NOMO-1 (cell line): ENCODE results near the gene PKD1L1.
"Not testable (repeated sequence)": the region's sequence is repeated elsewhere in the genome, so short reads cannot be mapped to it uniquely, and the experiment has no call there.

Source experiments
- DNase-seq, 2 experiments: peaks; one replicate each; lab custom pipeline; 2025; ENCODE audit not compliant: unreplicated experiment in 2 of 2; lab: John Stamatoyannopoulos, UW

Gene PKD1L1

GRCh38 chr7:47776335-47776734 lies 171.9 kb downstream of the PKD1L1 start:
- DNase-seq = no peak

- no peak for DNase-seq
Observed at GRCh38 chr7:47775238-47775637, 173.0 kb downstream of the PKD1L1 start.

DNA sequence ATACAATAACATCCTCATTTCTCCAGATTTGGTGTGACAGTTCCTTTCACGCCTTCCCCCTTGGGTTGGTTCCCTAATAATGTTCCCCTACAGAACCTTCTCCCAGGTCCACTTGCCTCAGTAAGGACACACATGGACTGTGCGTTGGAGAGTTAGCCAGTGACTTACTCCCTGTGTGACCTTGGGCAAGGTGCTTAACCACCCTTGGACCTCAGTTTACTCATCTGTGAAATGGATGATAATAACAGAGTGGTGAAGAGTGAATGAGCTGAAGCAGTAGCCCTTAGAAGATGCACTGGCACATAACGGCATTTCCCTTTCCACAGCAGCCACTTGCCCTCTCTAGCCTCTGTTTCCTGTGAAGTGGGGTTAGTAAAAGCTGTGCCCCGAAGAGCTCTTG lies 175.8 kb downstream of the PKD1L1 start:
- DNase-seq = no peak

- no peak for DNase-seq
Observed at GRCh38 chr7:47771990-47772360, 176.3 kb downstream of the PKD1L1 start.

DNA sequence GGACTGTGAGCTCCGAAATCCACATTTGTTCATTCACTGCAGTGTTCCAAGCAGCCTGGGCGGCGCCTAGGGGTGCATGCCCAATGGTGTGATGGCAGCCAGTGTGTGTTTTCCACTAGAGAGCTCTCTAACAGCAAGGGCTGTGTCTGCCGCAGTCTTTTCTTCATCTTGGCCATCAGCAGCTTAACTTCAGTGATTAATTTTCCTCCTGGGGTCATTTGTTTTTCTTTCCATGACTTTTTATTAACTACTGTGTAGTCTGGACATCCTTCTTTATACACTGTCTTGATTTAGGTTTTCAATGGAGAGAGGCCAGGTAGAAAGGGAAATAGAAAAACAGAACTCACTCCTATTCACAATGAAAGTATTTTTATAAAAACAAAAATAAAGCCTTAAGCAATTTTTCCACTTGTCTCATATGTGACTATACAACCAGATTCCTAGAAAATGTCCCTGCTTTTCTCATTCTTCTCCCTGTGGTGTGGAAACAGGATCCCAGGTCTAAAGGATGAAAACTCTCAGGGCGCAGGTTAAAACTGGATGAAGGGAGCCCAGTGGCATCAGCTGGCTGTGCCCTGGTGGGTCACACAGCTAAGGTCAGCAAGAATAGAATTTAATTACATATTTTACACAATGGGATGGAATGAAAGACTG lies 176.8 kb downstream of the PKD1L1 start:
- no peak for DNase-seq

- DNase-seq = no peak
Observed at GRCh38 chr7:47766126-47766525, 182.1 kb downstream of the PKD1L1 start.

DNA sequence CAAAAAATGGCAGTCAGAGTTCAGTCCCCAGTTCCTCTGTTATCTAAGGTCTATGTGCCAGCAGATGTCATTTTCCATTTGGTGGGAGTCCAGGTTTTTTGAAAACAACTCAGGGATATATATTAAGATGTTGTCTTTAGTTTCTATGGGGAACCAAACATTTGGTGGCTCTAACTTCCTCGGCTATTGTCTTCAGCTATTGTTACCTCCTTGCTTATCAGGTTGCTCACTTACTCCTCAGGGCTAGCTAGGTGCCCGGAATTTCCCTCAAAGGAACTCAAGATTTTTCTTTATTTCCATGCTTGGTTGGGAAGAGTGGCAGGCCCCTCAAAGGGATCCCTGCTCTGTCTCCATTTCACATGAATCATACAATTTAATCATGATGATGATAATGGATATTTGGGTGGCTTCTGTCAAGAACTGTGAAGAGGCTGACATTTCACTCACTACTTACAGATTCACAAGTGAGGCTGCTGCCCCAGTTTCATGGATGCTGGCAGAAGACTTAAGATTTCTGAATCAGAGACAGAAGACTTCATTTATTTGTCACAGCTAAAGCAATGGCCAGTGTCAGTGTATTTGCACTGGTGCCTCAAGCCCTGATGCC lies 182.8 kb downstream of the PKD1L1 start:
- no peak for DNase-seq

- no peak for DNase-seq
Observed at GRCh38 chr7:47764746-47765145, 183.5 kb downstream of the PKD1L1 start.

DNA sequence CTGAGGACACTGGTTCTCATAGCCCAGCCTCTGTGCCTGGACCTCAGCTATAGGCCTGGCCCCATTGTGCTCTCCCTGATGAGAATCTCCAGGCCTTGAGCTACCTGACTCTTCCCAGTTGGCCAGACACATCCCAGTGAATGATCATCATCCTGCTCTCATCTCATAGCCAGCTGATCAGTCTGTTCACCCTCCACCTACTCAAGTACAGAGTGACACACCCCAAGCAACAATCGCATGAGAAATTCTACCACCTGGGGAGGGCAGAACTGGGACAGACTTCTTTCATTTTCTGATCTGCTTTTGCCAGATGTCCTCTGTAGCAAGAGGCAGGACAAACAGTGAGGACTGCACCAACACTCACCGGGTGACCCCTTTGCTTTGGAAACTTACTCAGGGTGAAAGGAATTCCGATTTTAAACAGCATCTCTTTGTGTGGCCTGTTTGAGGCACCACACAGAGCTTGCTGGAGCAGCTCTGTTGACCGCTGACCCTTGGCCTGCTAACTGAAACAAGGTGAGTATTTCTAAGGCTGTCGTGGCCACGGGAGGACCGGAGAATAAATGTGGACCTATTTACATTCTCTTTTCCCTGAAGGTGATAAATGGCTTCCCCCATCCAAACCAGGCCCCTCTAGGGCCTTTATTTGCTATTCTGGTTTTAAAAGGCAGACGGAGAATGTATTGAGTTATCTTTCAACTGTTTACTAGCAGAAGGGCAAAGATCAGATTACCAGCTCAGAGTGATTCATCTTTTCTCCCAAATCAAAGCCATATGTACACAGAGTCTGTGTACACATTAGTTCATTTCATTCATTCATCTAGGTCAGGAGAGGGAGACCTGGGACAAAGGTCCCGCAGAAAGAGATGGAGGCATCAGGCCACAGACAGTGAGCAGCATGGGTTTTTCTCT lies 184.9 kb downstream of the PKD1L1 start:
- DNase-seq = no peak

GRCh38 chr7:47762746-47763062 lies 185.6 kb downstream of the PKD1L1 start:
- DNase-seq = no peak

DNA sequence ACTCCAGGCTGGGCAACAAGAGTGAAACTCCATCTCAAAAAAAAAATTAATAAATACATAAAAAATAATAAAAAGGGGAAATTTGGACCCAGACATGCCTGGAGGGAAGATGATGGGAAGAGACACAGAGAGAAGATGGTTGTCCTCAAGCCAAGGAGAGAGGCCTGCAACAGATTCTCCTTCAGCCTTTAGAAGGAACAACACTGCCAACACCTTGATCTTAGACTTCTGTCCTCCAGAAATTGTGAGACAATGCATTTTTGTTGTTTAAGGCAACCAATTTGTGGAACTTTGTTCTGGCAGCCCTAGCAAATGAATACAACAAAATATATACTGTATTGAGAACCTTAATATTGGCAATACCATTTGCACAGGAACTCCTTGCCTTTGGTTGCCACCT lies 186.1 kb downstream of the PKD1L1 start:
- DNase-seq = no peak

DNA sequence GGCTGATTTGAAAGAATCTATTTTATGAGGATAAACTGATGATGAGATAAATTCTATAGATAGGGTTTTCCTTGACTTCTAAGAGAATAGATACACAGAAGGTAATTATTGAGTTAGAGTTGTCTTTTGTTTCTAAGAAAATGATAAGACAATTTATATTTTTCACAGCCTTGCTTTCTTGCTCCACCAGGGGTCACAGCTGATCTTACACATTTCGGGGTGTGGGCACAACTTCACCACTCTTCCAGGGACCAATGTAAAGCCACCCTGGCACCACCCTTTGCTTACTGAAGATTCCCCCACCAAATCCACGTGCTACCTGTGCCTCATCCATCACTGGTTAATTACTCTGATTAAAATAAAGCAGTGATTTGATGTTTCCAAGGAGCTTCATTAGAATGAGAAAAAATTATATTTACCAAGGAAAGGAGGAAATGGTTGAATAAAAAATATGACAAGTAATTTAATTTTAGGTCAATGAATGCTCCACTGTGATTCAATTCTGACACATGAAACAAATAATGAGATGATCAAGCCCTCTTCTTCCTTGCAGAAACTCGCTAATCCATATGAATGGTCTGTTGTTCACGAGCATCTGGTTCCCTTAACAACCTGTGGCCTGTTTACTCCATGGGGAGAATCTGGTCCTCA lies 189.1 kb downstream of the PKD1L1 start:
- no peak for DNase-seq

DNA sequence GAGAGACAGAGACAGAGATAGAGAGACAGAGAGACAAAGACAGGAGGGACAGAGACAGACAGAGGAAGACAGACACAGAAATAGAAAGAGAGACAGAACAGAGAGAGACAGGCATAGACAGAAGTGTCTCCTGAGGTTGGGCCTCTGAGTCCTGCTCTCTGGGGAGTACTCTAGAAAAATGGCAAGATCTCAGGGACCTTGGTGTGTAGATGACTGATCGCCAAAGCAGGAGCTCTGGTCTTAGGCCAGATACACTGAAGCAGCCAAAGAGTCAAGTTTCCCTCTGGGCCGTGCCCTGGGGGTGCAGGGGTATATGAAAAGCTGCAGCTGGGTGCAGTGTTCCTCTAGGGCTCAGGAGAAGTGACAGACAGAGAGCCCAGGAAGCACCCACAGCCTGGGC lies 189.7 kb downstream of the PKD1L1 start:
- DNase-seq = no peak

GRCh38 chr7:47757921-47758411 lies 190.3 kb downstream of the PKD1L1 start:
- no peak for DNase-seq

DNA sequence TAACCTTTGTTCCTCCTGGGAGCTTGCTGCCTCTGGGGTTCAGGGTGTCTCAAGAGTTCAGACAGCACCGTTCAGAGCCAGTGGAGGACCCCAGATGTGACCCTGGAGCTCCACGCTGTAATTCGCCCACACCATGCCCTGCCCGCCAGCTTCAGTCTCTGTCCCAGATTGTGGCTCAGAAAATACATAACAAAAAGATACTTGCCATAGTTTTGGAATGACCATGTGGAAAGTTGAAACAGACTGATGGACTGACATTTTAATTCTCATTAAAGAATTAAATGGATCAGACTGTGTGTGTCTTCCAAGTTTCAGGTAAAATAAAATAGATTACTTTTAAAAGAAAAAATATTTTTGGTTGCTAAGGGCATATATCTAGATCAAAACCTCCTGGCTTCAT lies 191.6 kb downstream of the PKD1L1 start:
- DNase-seq = no peak

DNA sequence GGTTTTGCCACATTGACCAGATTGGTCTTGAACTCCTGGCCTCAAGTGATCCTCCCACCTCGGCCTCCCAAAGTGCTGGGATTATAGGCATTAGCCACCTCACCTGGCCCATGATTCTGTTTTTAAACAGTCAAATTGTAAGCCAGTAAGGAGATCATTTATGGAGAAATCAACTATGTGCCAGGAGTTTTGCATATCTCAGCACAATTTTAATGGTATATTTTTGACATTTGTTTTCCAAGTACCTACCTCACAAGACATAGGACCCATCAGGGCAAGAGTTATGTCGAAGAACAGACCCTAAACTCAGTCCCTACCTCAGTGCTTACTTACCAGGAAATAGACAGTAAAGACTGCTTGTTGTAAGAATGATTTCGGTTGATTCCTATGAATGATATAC lies 193.0 kb downstream of the PKD1L1 start:
- DNase-seq = no peak

DNA sequence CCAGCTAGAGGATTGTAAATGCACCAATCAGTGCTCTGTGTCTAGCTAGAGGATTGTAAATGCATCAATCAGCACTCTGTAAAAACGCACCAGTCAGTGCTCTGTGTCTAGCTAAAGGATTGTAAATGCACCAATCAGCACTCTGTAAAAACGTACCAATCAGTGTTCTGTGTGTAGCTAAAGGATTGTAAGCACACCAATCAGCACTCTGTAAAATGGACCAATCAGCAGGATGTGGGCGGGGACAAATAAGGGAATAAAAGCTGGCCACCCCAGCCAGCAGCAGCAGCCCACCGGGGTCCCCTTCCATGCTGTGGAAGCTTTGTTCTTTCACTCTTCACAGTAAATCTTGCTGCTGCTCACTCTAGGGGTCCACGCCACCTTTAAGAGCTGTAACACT lies 196.5 kb downstream of the PKD1L1 start:
- not testable (repeated sequence) for DNase-seq

- DNase-seq = no peak
Observed at GRCh38 chr7:47751043-47751442, 197.2 kb downstream of the PKD1L1 start.

DNA sequence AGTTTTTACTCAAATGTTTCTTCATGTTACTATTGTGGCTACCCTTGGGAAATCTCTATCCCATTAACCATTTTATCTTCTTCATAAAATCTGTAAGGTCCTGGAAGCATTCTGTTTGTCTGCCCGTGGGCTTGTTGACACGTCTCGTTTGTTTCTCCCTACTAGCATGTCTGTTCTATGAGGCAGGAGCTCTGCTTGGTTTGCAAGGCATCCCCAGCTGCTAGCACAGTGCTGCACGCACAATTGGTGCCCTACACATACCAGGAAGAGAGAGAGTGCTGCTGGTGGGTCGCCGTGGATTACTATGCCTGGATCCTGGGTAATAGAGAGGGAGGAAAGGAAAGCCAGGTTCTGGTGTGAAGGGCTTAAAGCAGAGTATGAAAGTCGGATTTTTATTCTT lies 200.2 kb downstream of the PKD1L1 start:
- DNase-seq = no peak

- DNase-seq = no peak
Observed at GRCh38 chr7:47747160-47747559, 201.1 kb downstream of the PKD1L1 start.

DNA sequence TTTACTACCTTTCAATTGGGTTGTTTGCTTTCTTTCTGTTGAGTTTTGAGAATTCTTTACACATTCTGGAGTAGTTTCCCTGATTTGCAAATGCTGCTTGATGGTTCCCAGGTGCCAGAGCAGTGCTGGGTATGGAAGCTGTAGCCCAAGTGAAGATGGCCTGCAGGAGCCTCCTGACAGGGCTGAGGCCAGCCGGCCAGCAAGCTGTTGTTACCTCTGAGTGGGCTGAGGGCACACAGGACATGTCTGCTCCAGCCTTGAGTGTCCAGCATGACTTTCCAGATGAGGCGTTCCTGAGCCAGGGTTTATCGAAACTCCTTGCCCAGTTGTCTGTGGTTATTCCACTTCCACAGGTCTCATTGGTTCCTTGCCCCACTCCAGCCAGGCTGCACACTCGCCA lies 201.8 kb downstream of the PKD1L1 start:
- DNase-seq = no peak
